Stimulated activated CD8-positive, alpha-beta memory T cell treated with anti-CD3 and anti-CD28 coated beads, Interleukin-15, amount 100 ng/mL, for 48 hours (primary cell): ENCODE data around the gene TESK2.
"Not testable (repeated sequence)": the region's sequence is repeated elsewhere in the genome, so short reads cannot be mapped to it uniquely, and the experiment has no call there.

Experiments
- DNase-seq, 2 donors: peaks; one replicate each; pipeline ENCODE4 v3.0.0-alpha.2; 2020; ENCODE audit warnings: low read depth in 2 of 2

TESK2 gene

GRCh38 chr1:45473302-45473701 lies 17.7 kb downstream of the TESK2 start:
- DNase-seq = no peak

- DNase-seq = no peak
Measured at GRCh38 chr1:45470306-45470798, 20.6 kb downstream of the TESK2 start.

DNA sequence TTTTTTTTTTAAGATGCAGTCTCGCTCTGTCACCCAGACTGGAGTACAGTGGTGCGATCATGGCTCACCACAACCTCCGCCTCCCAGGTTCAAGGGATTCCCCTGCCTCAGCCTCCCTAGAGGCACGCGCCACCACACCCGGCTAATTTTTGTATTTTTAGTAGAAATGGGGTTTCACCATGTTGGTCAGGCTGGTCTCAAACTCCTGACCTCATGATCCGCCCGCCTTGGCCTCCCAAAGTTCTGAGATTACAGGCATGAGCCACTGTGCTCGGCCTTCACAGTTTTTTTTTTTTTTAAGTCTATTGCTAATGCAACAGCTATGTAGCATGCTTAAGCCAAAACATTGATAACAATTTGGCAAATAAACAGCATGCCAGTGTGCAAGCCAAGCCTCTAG lies 23.6 kb downstream of the TESK2 start:
- not testable (repeated sequence) for DNase-seq

DNA sequence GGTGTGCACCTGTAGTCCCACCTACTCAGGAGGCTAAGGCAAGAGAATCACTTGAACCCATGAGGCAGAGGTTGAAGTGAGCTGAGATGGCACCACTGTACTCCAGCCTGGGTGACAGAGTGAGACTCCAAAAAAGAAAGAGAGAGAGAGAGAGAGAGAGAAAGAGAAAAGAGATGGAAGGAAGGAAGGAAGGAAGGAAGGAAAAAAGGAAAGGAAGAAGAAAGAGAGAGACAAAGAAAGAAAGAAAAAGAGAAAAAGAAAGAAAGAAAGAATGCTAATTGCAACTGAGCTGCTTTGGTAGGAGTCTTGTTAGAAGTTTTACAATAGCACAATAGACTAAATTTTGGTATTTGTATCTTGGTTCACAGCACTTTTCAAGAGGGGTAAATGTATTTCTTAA lies 25.7 kb downstream of the TESK2 start:
- DNase-seq = no peak

- no peak for DNase-seq
Measured at GRCh38 chr1:45458894-45459293, 32.1 kb downstream of the TESK2 start.

- DNase-seq = no peak
Measured at GRCh38 chr1:45456531-45456930, 34.4 kb downstream of the TESK2 start.

- no peak for DNase-seq
Measured at GRCh38 chr1:45455162-45455561, 35.8 kb downstream of the TESK2 start.

DNA sequence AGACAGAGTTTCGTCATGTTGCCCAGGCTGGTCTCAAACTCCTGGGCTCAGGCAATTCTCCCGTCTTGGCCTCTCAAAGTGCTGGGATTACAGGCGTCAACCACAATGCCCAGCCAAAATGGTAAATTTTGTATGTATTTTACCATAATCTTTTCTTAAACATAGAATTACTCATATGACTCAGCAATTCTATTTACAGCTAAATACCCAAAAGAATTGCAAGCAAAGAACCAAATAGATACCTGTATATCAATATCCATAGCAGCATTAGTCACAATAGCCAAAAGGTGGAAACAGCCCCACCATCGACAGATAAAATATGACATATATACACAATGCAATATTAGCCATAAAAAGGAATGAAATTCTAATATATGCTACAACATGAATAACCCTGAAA lies 36.5 kb downstream of the TESK2 start:
- no peak for DNase-seq

GRCh38 chr1:45452503-45452902 lies 38.5 kb downstream of the TESK2 start:
- no peak for DNase-seq

DNA sequence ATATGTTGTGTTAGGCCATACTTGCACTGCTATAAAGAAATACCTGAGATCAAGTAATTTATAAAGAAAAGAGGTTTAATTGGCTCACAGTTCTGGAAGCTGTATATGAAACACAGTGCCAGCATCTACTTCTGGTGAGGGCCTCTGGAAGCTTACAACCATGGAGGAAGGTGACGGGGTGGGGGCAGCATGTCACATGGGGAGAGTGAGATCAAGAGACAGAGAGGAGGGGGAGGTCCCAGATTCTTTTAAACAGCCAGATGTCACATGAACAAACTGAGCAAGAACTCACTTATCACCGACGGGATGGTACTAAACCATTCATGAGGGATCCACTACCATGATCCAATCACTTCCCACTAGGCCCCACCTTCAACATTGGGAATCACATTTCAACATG lies 42.6 kb downstream of the TESK2 start:
- DNase-seq = no peak

DNA sequence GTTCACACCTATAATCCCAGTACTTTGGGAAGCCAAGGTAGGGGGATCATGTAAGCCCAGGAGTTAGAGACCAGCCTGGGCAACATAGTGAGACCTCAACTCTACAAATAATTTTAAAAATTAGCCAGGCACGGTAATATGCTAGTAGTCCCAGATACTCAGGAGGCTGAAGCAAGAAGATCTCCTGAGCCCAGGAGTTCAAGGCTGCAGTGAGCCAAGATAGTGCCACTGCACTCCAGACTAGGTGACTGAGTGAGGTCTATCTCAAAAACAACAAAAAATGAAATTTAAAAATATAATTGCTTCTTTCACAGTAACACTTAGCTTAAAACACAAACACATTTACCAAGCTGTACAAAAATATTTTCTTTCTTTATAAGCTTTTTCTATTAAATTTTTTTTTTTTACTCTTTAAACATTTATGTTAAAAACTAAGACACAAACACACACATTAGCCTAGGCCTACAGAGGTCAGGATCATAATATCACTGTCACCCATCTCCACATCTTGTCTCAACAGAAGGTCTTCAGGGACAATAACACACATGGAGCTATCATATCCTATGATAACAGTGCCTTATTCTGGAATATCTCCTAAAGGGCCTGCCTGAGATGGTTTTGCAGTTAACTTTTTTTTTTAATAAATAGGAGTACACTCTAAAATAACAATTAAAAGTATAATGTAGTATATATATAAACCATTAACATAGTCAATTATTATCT lies 43.9 kb downstream of the TESK2 start:
- no peak for DNase-seq

GRCh38 chr1:45446530-45446929 lies 44.4 kb downstream of the TESK2 start:
- no peak for DNase-seq

GRCh38 chr1:45444609-45445131 lies 46.3 kb downstream of the TESK2 start:
- no peak for DNase-seq

DNA sequence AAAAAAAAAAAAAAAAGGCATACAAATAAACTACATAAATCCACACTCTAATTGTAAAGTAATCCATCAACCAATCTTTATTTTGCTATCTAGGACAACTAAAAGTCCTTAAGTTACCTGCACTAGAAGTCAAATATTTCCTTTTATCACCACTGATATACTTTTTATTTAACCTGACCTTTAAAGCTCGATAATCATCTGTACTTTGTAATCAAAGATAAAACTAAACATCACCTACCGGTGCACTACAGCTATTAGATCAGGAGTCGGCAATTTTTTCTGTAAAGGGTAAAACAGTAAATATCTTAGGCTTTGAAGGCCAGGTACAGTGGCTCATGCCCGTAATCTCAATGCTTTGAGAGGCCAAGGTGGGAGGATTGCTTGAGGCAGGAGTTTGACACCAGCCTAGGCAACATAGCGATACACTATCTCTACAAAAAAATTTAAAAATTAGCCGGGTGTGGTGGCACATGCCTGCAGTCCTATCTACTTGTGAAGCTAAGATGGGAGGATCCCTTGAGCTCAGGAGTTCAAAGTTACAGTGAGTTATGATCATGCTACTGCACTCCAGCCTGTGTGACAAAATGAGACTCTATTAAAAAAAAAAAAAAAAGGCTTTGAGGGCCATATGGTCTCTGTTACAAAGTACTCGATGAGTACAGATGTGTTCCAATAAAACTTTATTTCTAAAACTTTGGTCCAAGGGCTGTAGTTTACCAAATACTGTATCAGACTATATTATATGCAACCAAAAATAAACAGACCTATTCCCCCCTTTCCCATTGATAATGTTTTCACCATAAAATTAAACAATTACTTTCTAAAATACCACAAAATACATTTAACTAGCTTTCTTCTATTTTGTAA lies 47.1 kb downstream of the TESK2 start:
- no peak for DNase-seq

GRCh38 chr1:45442272-45442671 lies 48.7 kb downstream of the TESK2 start:
- no peak for DNase-seq

DNA sequence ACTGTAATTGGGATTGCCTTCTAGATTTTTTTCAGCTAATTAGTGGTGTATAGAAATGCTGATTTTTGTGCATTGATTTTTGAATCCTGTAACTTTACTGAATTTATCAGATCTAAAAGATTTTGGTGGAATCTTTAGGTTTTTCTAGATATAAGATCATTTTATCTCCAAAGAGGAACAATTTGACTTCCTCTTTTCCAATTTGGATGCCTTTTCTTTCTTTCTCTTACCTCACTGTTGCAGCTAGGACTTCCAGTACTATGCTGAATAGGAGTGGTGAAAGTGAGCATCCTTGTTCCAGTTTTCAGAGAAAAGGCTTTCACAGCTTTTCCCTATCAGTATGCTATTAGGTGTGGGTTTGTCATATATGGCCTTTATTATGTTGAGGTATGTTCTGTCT lies 53.6 kb downstream of the TESK2 start:
- no peak for DNase-seq

DNA sequence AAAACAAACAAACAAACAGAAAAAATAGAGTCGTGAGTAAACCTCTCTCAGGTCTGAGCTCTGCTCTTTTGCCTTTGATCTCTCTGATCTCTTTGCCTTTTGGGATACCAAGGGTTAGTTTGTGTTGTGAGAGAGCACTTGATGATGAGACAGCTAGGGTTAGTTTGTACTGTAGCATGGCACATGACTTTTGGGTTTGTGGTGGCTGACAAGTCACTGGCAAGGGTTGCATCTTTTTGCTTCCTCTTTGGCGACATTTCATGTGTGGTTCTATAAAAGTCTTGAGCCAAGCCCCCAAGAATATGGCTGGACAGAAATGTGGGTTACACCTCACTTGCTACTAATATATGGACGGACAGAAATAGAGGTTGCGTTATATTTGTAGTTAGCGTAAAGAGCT lies 60.5 kb downstream of the TESK2 start:
- DNase-seq = no peak

GRCh38 chr1:45429561-45430159 lies 61.3 kb downstream of the TESK2 start:
- no peak for DNase-seq

DNA sequence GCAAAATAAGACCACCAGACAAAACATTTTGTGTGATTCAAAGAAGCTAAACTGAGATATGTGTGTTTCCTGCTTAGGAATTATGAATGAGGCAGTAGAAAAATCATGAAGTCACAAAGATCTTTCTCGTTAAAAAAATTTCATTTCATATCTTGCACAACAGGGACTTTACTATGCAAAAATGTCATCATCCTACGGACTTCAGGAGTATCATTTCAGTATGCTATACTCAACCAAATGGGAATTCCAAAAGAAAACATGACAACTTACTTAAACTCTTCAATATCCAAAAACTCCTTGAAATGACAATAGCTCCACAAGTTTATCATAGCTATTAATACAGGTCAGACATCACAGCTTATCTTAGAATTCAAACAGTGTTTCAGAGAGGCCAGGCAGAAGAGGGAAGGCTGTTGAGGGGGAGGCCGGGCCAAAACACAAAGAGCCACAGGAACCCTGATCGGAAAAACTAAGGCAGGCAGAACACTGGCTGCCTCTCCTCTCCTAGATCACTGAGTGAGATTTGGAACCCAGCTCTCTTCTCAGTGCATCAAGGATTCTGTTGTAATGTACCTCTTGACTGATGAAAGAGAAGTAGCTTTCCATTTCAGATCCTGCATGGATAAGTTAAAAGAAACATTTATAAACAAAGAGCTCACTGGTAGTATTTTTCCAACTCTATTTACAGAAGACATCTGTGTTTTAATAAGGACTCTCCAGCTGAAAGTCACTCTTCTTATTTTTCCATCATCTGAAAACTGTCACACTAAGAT lies 66.9 kb downstream of the TESK2 start:
- no peak for DNase-seq

- no peak for DNase-seq
Measured at GRCh38 chr1:45421935-45422334, 69.0 kb downstream of the TESK2 start.

DNA sequence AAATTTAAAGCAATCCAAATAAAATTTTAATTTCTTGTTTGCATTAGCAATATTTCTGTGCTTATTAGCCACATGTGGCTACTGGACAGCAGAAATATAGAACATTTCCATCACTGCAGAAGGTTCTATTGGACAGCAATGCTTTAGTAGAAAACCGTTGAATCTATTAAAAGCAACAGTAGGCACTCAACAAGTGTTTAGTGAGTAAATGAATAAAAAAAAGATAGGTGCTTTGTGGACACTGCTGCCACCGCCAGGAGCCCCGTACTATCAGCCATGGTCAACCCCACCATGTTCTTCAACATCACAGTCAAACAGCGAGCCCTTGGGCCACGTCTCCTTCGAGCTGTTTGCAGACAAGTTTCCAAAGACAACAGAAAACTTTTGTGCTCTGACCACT lies 76.2 kb downstream of the TESK2 start:
- no peak for DNase-seq

GRCh38 chr1:45412899-45413298 lies 78.1 kb downstream of the TESK2 start:
- DNase-seq = no peak
